Skeletal muscle tissue (tissue), 4 donors: ENCODE measurements around the gene SPDEF. TPM values are rescaled to one million over a fixed set of nuclear protein-coding genes. Genes with fewer than 3 reads are reported as not detected.

Experiments used
- H3K27ac ChIP-seq: one replicate; pipeline ENCODE4 v1.7.0; 2013; ENCODE audit warnings: mild to moderate bottlenecking, low read depth, low read length, inconsistent platforms
- H3K27me3 ChIP-seq, 3 donors: one replicate each; pipeline ENCODE4 v1.7.0; 2013; ENCODE audit warnings: low read length in 3 of 3; ENCODE audit not compliant: control insufficient read depth in 3 of 3, insufficient read depth in 3 of 3
- H3K36me3 ChIP-seq, 3 donors: one replicate each; pipeline ENCODE4 v1.7.0; 2013; ENCODE audit warnings: low read length in 3 of 3; ENCODE audit not compliant: control insufficient read depth in 3 of 3, insufficient read depth in 3 of 3
- H3K4me1 ChIP-seq, 3 donors: one replicate each; pipeline ENCODE4 v1.7.0; 2013; ENCODE audit warnings: low read length in 3 of 3, mild to moderate bottlenecking in 3 of 3; ENCODE audit not compliant: control insufficient read depth in 3 of 3, insufficient read depth in 3 of 3
- H3K4me3 ChIP-seq, 3 donors: one replicate each; pipeline ENCODE4 v1.7.0; 2013; ENCODE audit warnings: low read length in 3 of 3
- H3K9ac ChIP-seq, 3 donors: one replicate each; pipeline ENCODE4 v1.7.0; 2013; ENCODE audit warnings: low read length in 3 of 3, mild to moderate bottlenecking in 3 of 3, moderate library complexity in 2 of 3, low read depth in 1 of 3
- H3K9me3 ChIP-seq, 3 donors: one replicate each; pipeline ENCODE4 v1.7.0; 2013; ENCODE audit warnings: low read length in 3 of 3; ENCODE audit not compliant: control insufficient read depth in 3 of 3
- total RNA-seq: library from RNA; depleted of rRNA; stranded (reverse); fragments of >200 nt; gene quantifications from one replicate; pipeline ENCODE4 v1.2.3, GENCODE V29; 2014
- donor health status: Osteomylitis.

The SPDEF gene
- total RNA-seq, 1 donor from 2014 or later, result not detected

GRCh38 chr6:34490390-34491090 is 65.6 kb downstream of the SPDEF start:
- peak overlapping the region; percentile 33 to 74 (median 45) for H3K9ac ChIP-seq
- H3K9me3 ChIP-seq, result no peaks in the 10 kb centered on the region
- H3K27me3 ChIP-seq, result peaks cover 0 to 2% (median 0%) of the 10 kb centered on the region in 3 donors
- no peaks in the 10 kb centered on the region for H3K36me3 ChIP-seq
- H3K27ac ChIP-seq, result peak overlapping the region; percentile 60
- H3K4me1 ChIP-seq, result peaks cover 0 to 13% (median 8%) of the 10 kb centered on the region in 3 donors
- peak overlapping the region; percentile 43 to 54 (median 49) for H3K4me3 ChIP-seq

GRCh38 chr6:34489207-34489805 is 66.8 kb downstream of the SPDEF start:
- Histone ChIP-seq H3K4me1 (peaks cover 0 to 13% (median 8%) of the 10 kb centered on the region in 3 donors), H3K4me3 (no peak overlapping the region), H3K27ac (no peak overlapping the region), H3K36me3 (no peaks in the 10 kb centered on the region), H3K27me3 (peaks cover 0 to 4% (median 0%) of the 10 kb centered on the region in 3 donors), H3K9me3 (no peaks in the 10 kb centered on the region), H3K9ac (no peak overlapping the region)

Other genes with a start within 250 kb of the SPDEF start
- gene NUDT3, start 163.7 kb downstream of the SPDEF start, total RNA-seq, result 28.7 TPM
- gene RPS10, start 130.3 kb downstream of the SPDEF start, total RNA-seq, result 1,815 TPM
- under 0.01 TPM for gene PACSIN1, start 90.3 kb downstream of the SPDEF start, total RNA-seq
- gene ILRUN, start 140.4 kb upstream of the SPDEF start, total RNA-seq, result 64.7 TPM
- gene SNRPC, start 201.2 kb upstream of the SPDEF start, total RNA-seq, result 44.4 TPM
- gene BLTP3A, start 235.8 kb upstream of the SPDEF start, total RNA-seq, result 8.4 TPM